Sigmoid colon (tissue), 7 donors: Measurements from ENCODE around the gene DHRS11. TPM values are rescaled to one million over a fixed set of nuclear protein-coding genes. Genes with fewer than 3 reads are reported as not detected.
"Not testable (repeated sequence)": the region's sequence is repeated elsewhere in the genome, so short reads cannot be mapped to it uniquely, and the experiment has no call there.

ENCODE experiments used
- DNase-seq: peaks from one replicate; pipeline ENCODE4 v3.0.0-alpha.2; 2019
- H3K27ac ChIP-seq, 4 donors: fragments of 200-600 bp; sonication (generic); one replicate each; pipeline ENCODE4 v1.5.1; 2016 to 2019; ENCODE audit warnings: mild to moderate bottlenecking in 1 of 4
- H3K27me3 ChIP-seq, 3 donors: fragments of 200-600 bp; sonication (generic); one replicate each; pipeline ENCODE4 v1.5.1; 2019; ENCODE audit warnings: mild to moderate bottlenecking in 1 of 3
- H3K36me3 ChIP-seq, 4 donors: fragments of 200-600 bp; sonication (generic); one replicate each; pipeline ENCODE4 v1.5.1; 2016 to 2019
- H3K4me1 ChIP-seq, 4 donors: fragments of 200-600 bp; sonication (generic); one replicate each; pipeline ENCODE4 v1.5.1; 2017 to 2019
- H3K4me3 ChIP-seq, 4 donors: fragments of 200-600 bp; sonication (generic); one replicate each; pipeline ENCODE4 v1.5.1; 2017 to 2019; ENCODE audit warnings: mild to moderate bottlenecking in 2 of 4, moderate library complexity in 1 of 4
- H3K9me3 ChIP-seq, 4 donors: fragments of 200-600 bp in 3 of 4; sonication (generic) in 3 of 4; one replicate each; pipeline versions ENCODE4 v1.5.1 to v1.6.1; 2013 to 2019
- EP300 ChIP-seq, 4 donors: sonication (generic); formaldehyde crosslinking; IDR thresholded peaks; one replicate each; pipeline ENCODE4 v1.6.1; 2017; ENCODE audit warnings: antibody characterized with exemption in 4 of 4
- POLR2A ChIP-seq, 2 donors: fragments of 450-650 bp; IDR thresholded peaks; one replicate each; pipeline ENCODE4 v1.6.1; 2016; ENCODE audit warnings: antibody characterized with exemption in 2 of 2, mild to moderate bottlenecking in 2 of 2, moderate library complexity in 2 of 2
- POLR2AphosphoS5 ChIP-seq, 4 donors: sonication (generic); formaldehyde crosslinking; IDR thresholded peaks; one replicate each; pipeline ENCODE4 v1.6.1; 2017; ENCODE audit warnings: antibody characterized with exemption in 4 of 4
- WGBS, 2 donors: extraction: QIAGEN DNeasy Blood & Tissue Kit; methylation state at CpG; one replicate each; pipeline ENCODE4 v1.1.7; 2013; 5-methylcytosine and 5-hydroxymethylcytosine counted together
- intact Hi-C: fragments of 100-400 bp; cut with DNase I; formaldehyde crosslinking; loops from one replicate; pipeline ENCODE4 v1.15.1; 2023
- polyA plus RNA-seq, 3 donors: library from polyadenylated mRNA; stranded (reverse); fragments of 200-250 nt; gene quantifications; one replicate each; pipeline ENCODE4 v1.2.3, GENCODE V29; 2013
- total RNA-seq, 4 donors: library from RNA; depleted of rRNA; stranded (reverse); fragments of >200 nt; gene quantifications; one replicate each; pipeline ENCODE4 v1.1.0, GENCODE V29; 2016
- TF ChIP-seq, protein P1 (sequence below), 4 experiments: fragments of 450-650 bp in 3 of 4; fragments of 200-600 bp in 1 of 4; IDR thresholded peaks; one replicate each; pipeline ENCODE4 v1.5.1; 2016 to 2019; ENCODE audit warnings: antibody characterized with exemption in 4 of 4, mild to moderate bottlenecking in 3 of 4, moderate library complexity in 2 of 4
- donor health status: healthy with polysubstance abuse.
- donor health status: Bipolar disorder and iron deficiency.
- donor health status: healthy.

DHRS11 gene
- total and polyA plus RNA-seq, 7 donors = 4.3 to 239 (median 8.9) TPM

- no peaks in the 10 kb centered on the region for H3K9me3 ChIP-seq
- peak within 1 kb of the TSS; percentile 68 to 97 (median 84) for H3K4me3 ChIP-seq
- intact Hi-C loops = loop anchor here (2.0 to 10.0 kb wide), 4 partner anchors 57 to 753 kb away; partner anchors contain the start of gene GGNBP2
- peaks cover 0 to 29% (median 19%) of the 10 kb centered on the region in 4 donors for H3K4me1 ChIP-seq
- DNase-seq = peak; percentile 96
- H3K27ac ChIP-seq = peak within 1 kb of the TSS; percentile 80 to 89 (median 83)
- no peaks in the 10 kb centered on the region for H3K27me3 ChIP-seq
- TF ChIP-seq, protein P1, sequence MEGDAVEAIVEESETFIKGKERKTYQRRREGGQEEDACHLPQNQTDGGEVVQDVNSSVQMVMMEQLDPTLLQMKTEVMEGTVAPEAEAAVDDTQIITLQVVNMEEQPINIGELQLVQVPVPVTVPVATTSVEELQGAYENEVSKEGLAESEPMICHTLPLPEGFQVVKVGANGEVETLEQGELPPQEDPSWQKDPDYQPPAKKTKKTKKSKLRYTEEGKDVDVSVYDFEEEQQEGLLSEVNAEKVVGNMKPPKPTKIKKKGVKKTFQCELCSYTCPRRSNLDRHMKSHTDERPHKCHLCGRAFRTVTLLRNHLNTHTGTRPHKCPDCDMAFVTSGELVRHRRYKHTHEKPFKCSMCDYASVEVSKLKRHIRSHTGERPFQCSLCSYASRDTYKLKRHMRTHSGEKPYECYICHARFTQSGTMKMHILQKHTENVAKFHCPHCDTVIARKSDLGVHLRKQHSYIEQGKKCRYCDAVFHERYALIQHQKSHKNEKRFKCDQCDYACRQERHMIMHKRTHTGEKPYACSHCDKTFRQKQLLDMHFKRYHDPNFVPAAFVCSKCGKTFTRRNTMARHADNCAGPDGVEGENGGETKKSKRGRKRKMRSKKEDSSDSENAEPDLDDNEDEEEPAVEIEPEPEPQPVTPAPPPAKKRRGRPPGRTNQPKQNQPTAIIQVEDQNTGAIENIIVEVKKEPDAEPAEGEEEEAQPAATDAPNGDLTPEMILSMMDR (IDR thresholded peaks at IDR 0.05) = no peak
- TF ChIP-seq POLR2AphosphoS5 (IDR thresholded peaks at IDR 0.05) (peak; percentile 74 to 90 (median 87)), POLR2A (IDR thresholded peaks at IDR 0.05) (peak; percentile 34 to 73), EP300 (IDR thresholded peaks at IDR 0.05) (no peak)
- H3K36me3 ChIP-seq = peaks cover 0 to 4% (median 0%) of the 10 kb centered on the region in 4 donors
- 0% methylated on average over 60 of the region's 60 CpGs for WGBS, 2 donors
These were observed 9.8 kb downstream of the DHRS11 start, which contains the start of gene MRM1 for GRCh38 chr17:36601303-36602029. TSS of gene MRM1 (plus strand) at chr17:36601583. CDS start at chr17:36601811, 228 bp downstream.

GRCh38 chr17:36602030-36602748 lies 10.5 kb downstream of the DHRS11 start:
- peaks cover 0 to 29% (median 19%) of the 10 kb centered on the region in 4 donors for H3K4me1 ChIP-seq
- H3K27me3 ChIP-seq = no peaks in the 10 kb centered on the region
- H3K36me3 ChIP-seq = peaks cover 0 to 1% (median 0%) of the 10 kb centered on the region in 4 donors
- H3K27ac ChIP-seq = peak overlapping the region; percentile 80 to 89 (median 83)
- WGBS, 2 donors = 1 to 3% methylated on average over 38 of the region's 38 CpGs
- intact Hi-C loops = loop anchor here (10.0 kb wide), 3 partner anchors 353 to 753 kb away; no protein-coding TSS in a partner anchor
- DNase-seq = no peak
- TF ChIP-seq, protein P1 (IDR thresholded peaks at IDR 0.05) = no peak
- TF ChIP-seq POLR2A (IDR thresholded peaks at IDR 0.05) (no peak), POLR2AphosphoS5 (IDR thresholded peaks at IDR 0.05) (no peak), EP300 (IDR thresholded peaks at IDR 0.05) (no peak)
- H3K9me3 ChIP-seq = no peaks in the 10 kb centered on the region
- peak overlapping the region; percentile 68 to 97 (median 84) for H3K4me3 ChIP-seq

DNA sequence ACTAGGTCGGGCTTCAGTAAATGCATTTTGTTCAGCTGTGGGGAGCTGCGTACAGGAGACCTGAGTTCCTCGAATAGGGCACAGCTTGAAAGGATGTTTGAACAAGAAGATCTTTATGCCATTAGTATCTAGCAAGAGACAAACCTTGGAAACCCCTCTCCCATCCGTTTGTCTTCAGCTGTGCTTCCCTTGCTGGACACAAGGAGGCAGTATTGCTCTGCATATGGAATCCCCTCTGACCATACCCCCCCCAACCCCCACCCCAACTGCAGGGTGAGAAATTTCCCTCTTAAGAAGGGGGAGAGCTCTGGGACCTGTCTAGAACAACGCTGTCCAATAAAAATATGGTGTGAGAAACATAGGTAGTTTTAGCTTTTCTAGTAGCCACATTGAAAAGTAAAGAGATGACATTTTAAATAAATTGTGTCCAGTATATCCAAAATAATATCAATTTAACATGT lies 11.3 kb downstream of the DHRS11 start:
- Histone ChIP-seq H3K27me3 (no peaks in the 10 kb centered on the region), H3K9me3 (no peaks in the 10 kb centered on the region), H3K27ac (peak overlapping the region in 1 of 4 donors; percentile 89), H3K4me3 (peak overlapping the region in 3 of 4 donors; percentile 68 to 97 (median 83)), H3K4me1 (peaks cover 0 to 29% (median 19%) of the 10 kb centered on the region in 4 donors), H3K36me3 (no peaks in the 10 kb centered on the region)
- peak; percentile 68 for DNase-seq
- intact Hi-C loops = loop anchor here (10.0 kb wide), 3 partner anchors 352 to 752 kb away; no protein-coding TSS in a partner anchor
- TF ChIP-seq POLR2AphosphoS5 (IDR thresholded peaks at IDR 0.05) (no peak), POLR2A (IDR thresholded peaks at IDR 0.05) (no peak), EP300 (IDR thresholded peaks at IDR 0.05) (no peak)
- TF ChIP-seq, protein P1 (IDR thresholded peaks at IDR 0.05) = peak in 3 of 4 experiments; percentile 56 to 78 (median 68)
- 2 to 8% methylated on average over 5 of the region's 5 CpGs for WGBS, 2 donors

GRCh38 chr17:36605028-36605427 lies 13.3 kb downstream of the DHRS11 start:
- not testable (repeated sequence) for DNase-seq, H3K36me3 ChIP-seq, H3K4me3 ChIP-seq, H3K27ac ChIP-seq, H3K9me3 ChIP-seq, H3K27me3 ChIP-seq
- intact Hi-C loops = loop anchor here (10.0 kb wide), 3 partner anchors 350 to 750 kb away; no protein-coding TSS in a partner anchor
- peaks cover 0 to 37% (median 24%) of the 10 kb centered on the region in 4 donors for H3K4me1 ChIP-seq
- WGBS, 2 donors = 95 to 97% methylated on average over 5 of the region's 5 CpGs
